Naive thymus-derived CD8-positive, alpha-beta T cell (primary cell): Measurements from ENCODE around the gene UROC1. TPM values are rescaled to one million over a fixed set of nuclear protein-coding genes. Genes with fewer than 3 reads are reported as not detected.

Experiments used
- ATAC-seq, 2 donors: fragments of 150-1000 bp; cut with Tn5 transposase in 1 of 2; sonication (Bioruptor Pico), chemical (Tn5 transposase) in 1 of 2; 1 replicate in 1 of 2; 2 replicates in 1 of 2; pipeline ENCODE4 v1.10.0; 2021; ENCODE audit warnings: mild to moderate bottlenecking in 2 of 2, moderate library complexity in 2 of 2
- POLR2A ChIA-PET: fragments of 350-600 bp; sonication (Branson Sonifier 250); formaldehyde crosslinking; loops from one replicate; lab custom pipeline; 2021; ENCODE audit warnings: antibody characterized with exemption; lab: Charles Lee
- DNase-seq, 10 donors: peaks; one replicate each; pipeline versions ENCODE4 v3.0.0 to v3.0.0-alpha.2; 2020 to 2022
- H3K27ac Mint-ChIP-seq, 10 donors: one replicate each; pipeline ENCODE4 v1.8.0; 2020 to 2022; ENCODE audit warnings: mild to moderate bottlenecking in 10 of 10, mixed read lengths in 10 of 10, moderate library complexity in 4 of 10, inconsistent platforms in 1 of 10
- H3K27me3 Mint-ChIP-seq, 5 donors: one replicate each; pipeline ENCODE4 v1.8.0; 2021 to 2022; ENCODE audit warnings: mixed read lengths in 5 of 5
- H3K36me3 Mint-ChIP-seq, 3 donors: one replicate each; pipeline ENCODE4 v1.8.0; 2020 to 2022; ENCODE audit warnings: mixed read lengths in 3 of 3, mild to moderate bottlenecking in 2 of 3, inconsistent platforms in 1 of 3
- H3K4me1 Mint-ChIP-seq, 4 donors: one replicate each; pipeline ENCODE4 v1.8.0; 2021 to 2022; ENCODE audit warnings: mixed read lengths in 4 of 4
- H3K4me3 Mint-ChIP-seq, 10 donors: one replicate each; pipeline ENCODE4 v1.8.0; 2020 to 2022; ENCODE audit warnings: mild to moderate bottlenecking in 10 of 10, mixed read lengths in 10 of 10, moderate library complexity in 6 of 10, inconsistent platforms in 1 of 10
- H3K9me3 Mint-ChIP-seq, 9 donors: one replicate each; pipeline ENCODE4 v1.8.0; 2020 to 2022; ENCODE audit warnings: mixed read lengths in 9 of 9, mild to moderate bottlenecking in 3 of 9, inconsistent platforms in 1 of 9, moderate library complexity in 1 of 9
- polyA plus RNA-seq, 3 donors: library from polyadenylated mRNA; unstranded; fragments of 300-500 nt; fragmentation: Illumina TruSeq; gene quantifications; one replicate each; pipeline ENCODE4 v1.2.3, GENCODE V29; 2021
- total RNA-seq, 8 experiments: library from RNA in 2 of 8; stranded (reverse) in 2 of 8; gene quantifications; one replicate each; pipeline ENCODE4 v1.2.3 and lab custom pipeline; 2021 to 2026

Gene UROC1
- total and polyA plus RNA-seq, 5 experiments from 2014 or later = 0.07 to 0.67 (median 0.11) TPM

DNA sequence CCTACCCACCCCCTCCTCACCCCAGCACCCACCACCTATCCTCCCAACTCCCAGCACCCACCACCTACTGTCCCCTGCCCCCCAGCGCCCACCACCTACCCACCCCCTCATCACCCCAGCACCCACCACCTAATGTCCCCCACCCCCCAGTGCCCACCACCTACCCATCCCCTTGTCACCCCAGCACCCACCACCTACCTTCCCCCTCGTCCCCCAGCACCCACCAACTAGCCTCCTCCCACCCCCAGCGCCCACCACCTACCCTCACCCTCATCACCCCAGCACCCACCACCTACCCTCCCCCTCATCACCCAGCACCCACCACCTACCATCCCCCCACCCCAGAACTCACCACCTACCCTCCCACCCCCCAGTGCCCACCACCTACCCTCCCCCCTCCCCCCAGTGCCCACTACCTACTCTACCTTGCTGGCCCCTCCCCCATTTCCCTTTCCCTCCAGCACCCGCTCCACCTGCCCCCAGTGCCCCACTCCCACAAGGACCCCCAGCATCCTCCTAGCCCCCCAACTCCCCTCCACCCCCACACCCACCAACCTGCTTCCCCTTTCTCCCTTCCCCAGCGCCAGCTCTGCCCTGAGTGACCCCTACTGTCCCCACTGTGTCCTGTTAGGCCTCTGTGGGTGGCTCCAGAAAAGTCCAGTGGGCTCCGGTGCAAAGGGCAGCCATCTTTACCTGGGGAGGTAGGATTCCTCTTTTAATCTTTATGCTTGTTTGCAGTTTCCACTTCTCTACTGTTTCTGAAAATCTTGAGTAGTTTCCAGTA is 1.2 kb downstream of the UROC1 start:
- Mint-ChIP-seq H3K27ac (no peak overlapping the region), H3K9me3 (no peaks in the 10 kb centered on the region), H3K27me3 (peaks cover 0 to 2% (median 0%) of the 10 kb centered on the region in 5 donors), H3K36me3 (no peaks in the 10 kb centered on the region), H3K4me1 (no peaks in the 10 kb centered on the region), H3K4me3 (no peak overlapping the region)
- DNase-seq (peak in 1 of 10 donors; percentile 7), ATAC-seq (no peak)
- POLR2A ChIA-PET = no interaction called here

DNA sequence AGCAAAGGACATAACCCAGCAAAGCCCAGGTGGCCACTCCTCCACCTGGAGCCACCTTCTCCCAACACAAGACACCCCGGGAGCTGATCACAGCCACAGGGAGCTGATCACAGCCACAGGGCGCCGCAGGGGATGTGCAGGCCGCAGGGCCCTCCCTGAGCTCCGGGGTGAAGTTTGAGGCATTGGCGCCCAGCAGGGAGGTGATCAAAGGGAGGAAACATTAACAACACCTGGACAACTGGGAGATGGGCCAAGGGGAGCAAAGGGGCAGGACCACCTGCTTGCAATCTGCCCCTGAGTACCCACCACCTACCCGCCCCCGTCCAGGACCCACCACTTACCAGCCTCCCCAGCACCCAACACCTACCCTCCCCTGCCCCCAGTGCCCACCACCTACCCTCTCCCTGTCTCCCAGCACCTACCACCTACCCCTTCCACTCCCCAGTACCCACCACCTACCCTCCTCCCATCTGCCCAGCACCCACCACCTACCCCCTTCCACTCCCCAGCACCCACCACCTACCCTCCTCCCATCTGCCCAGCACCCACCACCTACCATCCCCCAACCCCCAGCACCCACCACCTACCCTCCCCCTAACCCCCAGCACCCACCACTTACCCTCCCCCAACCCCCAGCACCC is 2.4 kb downstream of the UROC1 start:
- Mint-ChIP-seq H3K36me3 (no peaks in the 10 kb centered on the region), H3K27me3 (peaks cover 0 to 2% (median 0%) of the 10 kb centered on the region in 5 donors), H3K4me3 (no peak overlapping the region), H3K9me3 (no peaks in the 10 kb centered on the region), H3K4me1 (no peaks in the 10 kb centered on the region), H3K27ac (no peak overlapping the region)
- DNase-seq (peak in 1 of 10 donors; percentile 22), ATAC-seq (no peak)
- POLR2A ChIA-PET = no interaction called here

DNA sequence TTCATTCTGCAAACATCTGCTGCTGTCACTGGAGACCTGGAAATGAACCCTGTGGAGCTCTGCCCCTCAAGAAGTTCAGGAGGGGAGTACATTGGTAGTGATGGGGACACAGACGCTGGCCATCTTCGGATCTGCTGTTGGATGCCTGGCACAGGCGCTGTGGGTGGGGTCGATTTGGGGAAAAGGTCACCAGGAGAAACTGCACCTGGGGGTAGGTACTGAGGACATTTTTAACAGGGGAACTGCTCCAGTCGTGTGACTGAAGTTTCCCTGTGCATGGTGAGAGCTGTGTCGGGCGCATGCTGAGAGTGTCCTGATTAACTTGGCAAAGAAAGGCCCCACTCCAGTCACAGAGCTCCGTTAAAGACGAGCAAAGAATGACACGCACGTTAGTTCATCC is 3.4 kb downstream of the UROC1 start:
- Mint-ChIP-seq H3K4me1 (no peaks in the 10 kb centered on the region), H3K27ac (no peak overlapping the region), H3K36me3 (no peaks in the 10 kb centered on the region), H3K4me3 (no peak overlapping the region), H3K27me3 (peaks cover 0 to 2% (median 0%) of the 10 kb centered on the region in 5 donors), H3K9me3 (no peaks in the 10 kb centered on the region)
- ATAC-seq (no peak), DNase-seq (peak in 1 of 10 donors; percentile 32)
- POLR2A ChIA-PET = no interaction called here

DNA sequence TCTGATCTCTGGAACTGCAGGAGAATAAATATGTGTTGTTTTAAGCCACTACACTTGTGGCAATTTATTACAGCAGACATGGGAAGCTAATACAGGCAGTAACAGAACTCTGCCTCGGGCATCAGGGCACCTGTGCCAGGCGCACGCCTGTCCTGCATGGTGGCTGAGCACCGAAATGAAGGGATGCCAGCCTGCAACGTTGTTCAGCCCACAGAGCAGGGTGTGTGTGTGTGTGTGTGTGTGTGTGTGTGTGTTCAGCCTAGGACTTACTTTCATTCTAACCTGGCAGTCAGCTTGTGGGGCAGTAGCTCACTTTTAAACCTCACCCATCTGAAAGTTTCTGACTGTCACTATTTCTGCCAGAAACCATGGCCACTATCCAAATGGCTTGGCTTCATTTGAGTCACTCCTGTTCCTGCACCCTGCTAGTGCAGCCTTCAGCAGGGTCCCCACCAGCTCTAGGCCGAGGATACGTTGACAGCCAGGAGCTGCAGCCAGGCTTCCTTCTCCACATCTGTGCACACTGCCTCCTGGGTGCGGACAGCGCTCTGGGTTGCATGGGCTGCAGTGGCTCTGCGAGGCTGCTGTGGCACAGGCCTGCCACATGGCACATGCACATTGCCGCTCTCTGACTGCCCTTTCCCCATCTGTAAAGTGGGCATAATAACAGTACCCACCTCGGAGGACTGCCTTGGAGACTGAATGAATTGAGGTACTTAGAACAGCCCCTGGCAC is 4.5 kb downstream of the UROC1 start:
- Mint-ChIP-seq H3K9me3 (no peaks in the 10 kb centered on the region), H3K4me1 (no peaks in the 10 kb centered on the region), H3K27me3 (no peaks in the 10 kb centered on the region), H3K27ac (no peak overlapping the region), H3K4me3 (no peak overlapping the region), H3K36me3 (no peaks in the 10 kb centered on the region)
- ATAC-seq (no peak), DNase-seq (peak in 1 of 10 donors; percentile 26)
- POLR2A ChIA-PET = interaction anchor here (0.6 kb wide), 1 partner anchor 1041 kb away, joined by 4 read pairs; no protein-coding TSS in a partner anchor

DNA sequence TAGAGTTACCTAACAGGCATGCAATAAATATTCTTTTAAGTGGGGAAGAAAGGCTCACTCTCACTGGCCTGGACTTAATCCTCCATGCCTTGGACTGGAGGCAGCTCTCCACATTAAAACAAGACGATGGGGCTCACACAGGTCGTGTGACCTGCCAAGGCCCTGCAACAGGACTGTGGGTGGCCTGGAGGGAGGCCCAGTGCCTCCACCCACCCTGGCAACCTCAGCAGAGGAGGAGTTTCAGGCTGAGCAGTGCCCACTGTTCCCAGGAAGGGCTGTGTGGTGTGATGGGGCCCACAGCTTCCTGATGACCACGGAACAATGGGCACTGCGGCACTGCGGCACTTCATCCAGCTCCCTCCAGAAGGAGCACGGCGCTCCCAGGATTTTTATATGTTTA is 5.5 kb downstream of the UROC1 start:
- Mint-ChIP-seq H3K36me3 (no peaks in the 10 kb centered on the region), H3K4me3 (no peak overlapping the region), H3K4me1 (no peaks in the 10 kb centered on the region), H3K27me3 (no peaks in the 10 kb centered on the region), H3K9me3 (no peaks in the 10 kb centered on the region), H3K27ac (no peak overlapping the region)
- peak in 1 of 10 donors; percentile 31 for DNase-seq
- ATAC-seq = no peak
- POLR2A ChIA-PET = no interaction called here

DNA sequence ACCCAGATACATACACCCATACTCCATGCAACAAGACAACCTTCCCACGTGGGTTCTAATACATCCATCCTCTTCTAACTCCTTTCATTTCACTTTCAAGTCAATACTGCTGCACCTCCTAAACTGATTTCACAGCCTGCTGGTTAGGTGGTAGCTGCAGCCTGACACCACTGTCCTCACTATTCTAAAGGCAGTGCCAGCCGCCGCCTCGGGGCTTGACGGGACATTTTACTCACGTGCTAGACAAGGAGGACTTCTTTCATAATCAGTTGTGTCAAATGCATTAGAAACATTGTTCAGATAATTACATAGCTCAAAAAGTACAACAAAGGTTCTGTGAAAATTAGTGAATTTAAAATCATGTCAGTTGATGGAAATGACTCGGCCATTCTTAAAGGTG is 6.3 kb downstream of the UROC1 start:
- no peaks in the 10 kb centered on the region for H3K4me1 Mint-ChIP-seq
- POLR2A ChIA-PET = no interaction called here
- no peak overlapping the region for H3K4me3 Mint-ChIP-seq
- no peaks in the 10 kb centered on the region for H3K9me3 Mint-ChIP-seq
- DNase-seq (peak in 1 of 10 donors; percentile 10), ATAC-seq (no peak)
- H3K27me3 Mint-ChIP-seq = peaks cover 0 to under 1% (median 0%) of the 10 kb centered on the region in 5 donors
- peak overlapping the region in 1 of 10 donors; percentile 23 for H3K27ac Mint-ChIP-seq
- H3K36me3 Mint-ChIP-seq = no peaks in the 10 kb centered on the region

DNA sequence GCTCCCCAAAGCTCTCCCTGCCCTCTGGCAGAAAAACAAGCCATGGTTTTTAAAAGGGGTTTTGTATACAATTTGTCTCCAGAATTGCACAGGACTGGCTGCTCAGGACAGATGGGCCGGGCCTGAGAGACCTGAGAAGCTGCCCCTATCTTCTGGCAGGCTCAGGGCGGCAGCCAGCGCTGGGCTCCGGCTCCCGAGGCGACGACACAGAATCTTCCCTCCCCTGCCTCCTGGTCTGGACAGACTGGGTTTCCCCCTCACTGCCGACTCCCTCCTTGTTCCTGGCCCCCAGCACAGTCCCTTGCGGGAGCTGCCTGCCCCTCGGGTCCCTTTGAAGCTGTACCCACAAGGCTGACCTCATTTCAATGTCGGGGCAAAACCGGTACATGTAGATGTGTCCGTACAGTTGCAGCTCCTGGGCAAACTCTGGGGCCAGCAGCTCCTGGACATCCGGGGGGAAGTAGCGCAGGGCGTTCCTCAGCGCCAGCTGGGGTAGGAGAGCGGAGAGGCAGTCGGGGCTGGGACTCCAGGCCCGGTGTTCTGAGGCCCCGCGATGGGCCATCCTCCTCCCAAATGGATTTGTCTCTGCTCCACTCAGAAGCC is 7.2 kb downstream of the UROC1 start:
- POLR2A ChIA-PET = no interaction called here
- H3K27ac Mint-ChIP-seq = peak overlapping the region in 1 of 10 donors; percentile 23
- H3K36me3 Mint-ChIP-seq = no peaks in the 10 kb centered on the region
- H3K27me3 Mint-ChIP-seq = peaks cover 0 to 3% (median under 1%) of the 10 kb centered on the region in 5 donors
- DNase-seq = peak in 1 of 10 donors; percentile 43
- no peaks in the 10 kb centered on the region for H3K9me3 Mint-ChIP-seq
- H3K4me3 Mint-ChIP-seq = no peak overlapping the region
- ATAC-seq = no peak
- no peaks in the 10 kb centered on the region for H3K4me1 Mint-ChIP-seq

DNA sequence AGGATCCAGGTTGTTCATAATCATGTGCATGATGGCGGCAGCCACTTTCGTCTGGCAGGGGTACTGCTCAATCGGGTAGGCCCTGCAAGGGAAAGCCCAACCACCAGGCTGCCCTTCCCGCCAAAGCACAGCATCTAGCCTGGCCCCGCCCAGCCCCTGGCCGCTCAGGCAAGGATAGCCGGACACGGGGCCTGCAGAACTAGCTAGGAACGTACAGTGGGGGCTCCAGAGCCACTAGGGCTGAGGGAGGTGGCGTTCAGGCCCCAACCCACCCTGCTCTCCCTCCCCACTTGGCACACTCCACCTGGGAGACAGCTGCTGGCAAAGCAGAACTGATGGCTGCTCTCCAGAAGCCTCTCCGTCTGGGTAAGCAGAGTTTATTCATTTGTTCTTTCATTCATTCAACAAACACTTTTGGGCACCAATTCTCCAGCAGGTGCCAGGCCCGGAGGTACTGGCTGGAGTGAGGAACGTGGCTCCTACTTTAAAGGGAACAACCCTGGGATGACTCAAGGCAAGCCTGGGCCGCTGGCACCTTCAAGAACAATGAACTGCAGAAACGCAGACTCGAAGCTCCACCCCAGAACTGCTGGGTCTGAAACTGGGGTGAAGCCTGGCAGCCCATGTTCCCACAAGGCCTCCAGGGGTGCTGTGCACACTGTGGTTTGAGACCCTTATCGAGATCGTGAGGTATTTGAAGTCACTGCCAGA is 7.8 kb downstream of the UROC1 start:
- peaks cover 1 to 7% (median 4%) of the 10 kb centered on the region in 5 donors for H3K27me3 Mint-ChIP-seq
- POLR2A ChIA-PET = no interaction called here
- no peaks in the 10 kb centered on the region for H3K4me1 Mint-ChIP-seq
- DNase-seq (peak in 1 of 10 donors; percentile 30), ATAC-seq (no peak)
- H3K4me3 Mint-ChIP-seq = no peak overlapping the region
- no peaks in the 10 kb centered on the region for H3K36me3 Mint-ChIP-seq
- no peaks in the 10 kb centered on the region for H3K9me3 Mint-ChIP-seq
- H3K27ac Mint-ChIP-seq = no peak overlapping the region

DNA sequence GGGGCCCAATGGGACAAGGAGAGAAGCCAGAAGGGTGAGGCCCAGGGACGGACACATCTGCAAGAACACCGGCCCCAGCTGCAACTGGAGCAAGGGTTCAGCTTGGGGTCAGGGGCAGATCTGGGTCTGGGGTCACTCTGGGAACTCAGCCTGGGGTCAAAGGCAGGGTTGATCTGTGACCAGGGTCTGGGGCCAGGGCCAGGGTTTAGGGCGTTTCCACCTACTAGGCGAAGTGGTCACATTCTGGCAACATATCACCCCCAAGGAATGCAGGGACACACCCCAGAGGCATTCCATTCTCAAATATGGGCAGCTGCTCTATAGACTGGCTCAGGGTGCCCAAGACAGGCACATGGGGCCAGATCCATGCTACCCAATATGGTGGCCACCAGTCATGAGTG is 9.0 kb downstream of the UROC1 start:
- ATAC-seq = no peak
- no peak overlapping the region for H3K27ac Mint-ChIP-seq

DNA sequence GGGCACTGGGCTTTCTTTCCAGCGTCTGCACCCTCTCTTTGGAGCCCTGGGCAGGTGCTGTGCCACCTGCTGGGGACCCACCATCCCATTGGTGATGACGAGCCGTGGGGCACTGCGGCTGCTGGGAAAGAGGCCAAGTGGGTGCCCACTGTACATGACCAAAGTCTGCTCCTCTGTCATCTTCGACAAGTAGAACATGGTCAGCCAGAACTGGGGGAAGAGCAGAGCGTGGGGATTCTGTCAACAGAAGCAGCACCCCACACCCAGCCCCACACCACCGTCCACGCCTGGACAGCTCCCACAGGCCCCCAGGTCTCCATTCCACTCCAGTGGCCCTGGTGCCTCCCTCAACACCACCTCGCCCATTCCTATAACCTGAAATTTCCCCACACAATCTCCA is 9.7 kb downstream of the UROC1 start:
- ATAC-seq (no peak), DNase-seq (no peak)
- Mint-ChIP-seq H3K4me3 (no peak overlapping the region), H3K4me1 (no peaks in the 10 kb centered on the region), H3K27ac (no peak overlapping the region), H3K36me3 (no peaks in the 10 kb centered on the region), H3K9me3 (no peaks in the 10 kb centered on the region), H3K27me3 (peaks cover 3 to 7% (median 5%) of the 10 kb centered on the region in 5 donors)
- POLR2A ChIA-PET = no interaction called here

More for the DNA sequence above, 9.0 kb downstream of the UROC1 start:
- Mint-ChIP-seq H3K36me3 (no peaks in the 10 kb centered on the region), H3K4me1 (no peaks in the 10 kb centered on the region), H3K27me3 (peaks cover 3 to 7% (median 5%) of the 10 kb centered on the region in 5 donors), H3K9me3 (no peaks in the 10 kb centered on the region), H3K4me3 (no peak overlapping the region)
- POLR2A ChIA-PET = no interaction called here
- no peak for DNase-seq

DNA sequence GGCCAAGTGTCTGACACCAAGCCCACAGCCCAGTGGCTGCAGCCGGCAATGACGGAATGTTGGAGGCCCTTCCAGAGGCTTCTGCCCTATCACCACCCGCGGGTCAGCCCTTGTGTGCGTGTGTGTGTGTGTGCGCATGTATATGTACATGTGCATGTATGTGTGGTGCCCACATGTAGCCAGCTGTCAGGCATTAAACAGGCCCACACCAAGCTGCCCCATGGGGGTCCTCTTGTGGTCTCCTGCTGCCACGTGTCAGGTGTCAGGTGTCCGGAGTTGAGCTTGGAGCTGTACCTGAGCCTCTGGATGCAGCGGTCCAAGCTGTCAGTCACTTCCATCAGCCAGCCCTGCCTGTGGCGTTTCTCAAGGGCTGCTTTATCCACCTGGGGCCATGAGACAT is 13.9 kb downstream of the UROC1 start:
- DNase-seq = no peak
- POLR2A ChIA-PET = no interaction called here
- peaks cover 1 to 6% (median 4%) of the 10 kb centered on the region in 4 donors for H3K4me1 Mint-ChIP-seq
- peaks cover 3 to 7% (median 5%) of the 10 kb centered on the region in 5 donors for H3K27me3 Mint-ChIP-seq
- H3K36me3 Mint-ChIP-seq = no peaks in the 10 kb centered on the region
- no peak overlapping the region for H3K4me3 Mint-ChIP-seq
- ATAC-seq = no peak
- H3K27ac Mint-ChIP-seq = no peak overlapping the region
- no peaks in the 10 kb centered on the region for H3K9me3 Mint-ChIP-seq

DNA sequence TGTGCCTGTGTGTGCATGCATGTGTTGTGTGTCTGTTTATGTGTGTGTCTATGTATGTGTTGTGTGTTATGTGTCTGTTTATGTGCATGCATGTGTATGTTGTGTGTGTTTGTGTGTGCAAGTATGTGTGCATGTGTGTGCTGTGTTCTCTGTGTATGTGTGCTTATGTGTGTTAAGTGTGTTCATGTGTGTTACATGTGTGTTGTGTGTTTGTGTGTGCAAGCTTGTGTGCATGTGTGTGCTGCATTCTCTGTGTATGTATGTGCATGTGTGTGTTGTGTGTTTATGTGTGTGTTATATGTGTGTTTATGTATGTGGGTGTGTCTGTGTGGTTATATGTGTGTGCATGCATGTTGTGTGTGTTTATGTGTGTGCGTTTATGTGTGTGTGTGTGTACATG is 14.9 kb downstream of the UROC1 start:
- Mint-ChIP-seq H3K27me3 (peaks cover 3 to 7% (median 5%) of the 10 kb centered on the region in 5 donors), H3K36me3 (no peaks in the 10 kb centered on the region), H3K9me3 (no peaks in the 10 kb centered on the region), H3K4me3 (no peak overlapping the region), H3K4me1 (peaks cover 3 to 11% (median 6%) of the 10 kb centered on the region in 4 donors), H3K27ac (no peak overlapping the region)
- POLR2A ChIA-PET = no interaction called here
- no peak for ATAC-seq
- DNase-seq = no peak
